Thymus (tissue), 11 donors: ENCODE measurements around the gene MRPL39. TPM values are rescaled to one million over a fixed set of nuclear protein-coding genes. Genes with fewer than 3 reads are reported as not detected.

Experiments
- DNase-seq, 9 donors: peaks; one replicate each; pipeline ENCODE4 v3.0.0-alpha.2; 2013; ENCODE audit warnings: low spot score in 9 of 9, low read depth in 6 of 9, missing footprints in 1 of 9
- H3K27ac ChIP-seq, 2 donors: one replicate each; pipeline ENCODE4 v1.5.1; 2013; ENCODE audit warnings: control low read depth in 1 of 2, low read depth in 1 of 2, low read length in 1 of 2, mild to moderate bottlenecking in 1 of 2, moderate library complexity in 1 of 2
- H3K27me3 ChIP-seq, 2 donors: one replicate each; pipeline ENCODE4 v1.5.1; 2013; ENCODE audit warnings: low read length in 1 of 2; ENCODE audit not compliant: control insufficient read depth in 2 of 2, insufficient read depth in 1 of 2
- H3K36me3 ChIP-seq, 2 donors: one replicate each; pipeline ENCODE4 v1.5.1; 2013; ENCODE audit warnings: low read length in 1 of 2, mild to moderate bottlenecking in 1 of 2, moderate library complexity in 1 of 2; ENCODE audit not compliant: control insufficient read depth in 2 of 2, insufficient read depth in 2 of 2
- H3K4me1 ChIP-seq, 2 donors: one replicate each; pipeline ENCODE4 v1.5.1; 2013; ENCODE audit warnings: low read length in 2 of 2; ENCODE audit not compliant: control insufficient read depth in 2 of 2, insufficient read depth in 2 of 2
- H3K4me3 ChIP-seq, 2 donors: one replicate each; pipeline ENCODE4 v1.5.1; 2013; ENCODE audit warnings: low read length in 2 of 2, control low read depth in 1 of 2, mild to moderate bottlenecking in 1 of 2
- H3K9me3 ChIP-seq, 2 donors: one replicate each; pipeline ENCODE4 v1.5.1; 2013; ENCODE audit warnings: low read length in 1 of 2, mild to moderate bottlenecking in 1 of 2; ENCODE audit not compliant: control insufficient read depth in 2 of 2, insufficient read depth in 1 of 2
- WGBS: extraction: QIAGEN DNeasy Blood & Tissue Kit; methylation state at CpG from one replicate; pipeline ENCODE4 v1.1.7; 2013; 5-methylcytosine and 5-hydroxymethylcytosine counted together
- polyA plus RNA-seq: library from polyadenylated mRNA; stranded (reverse); fragments of 200-250 nt; gene quantifications from one replicate; pipeline ENCODE4 v1.2.3, GENCODE V29; 2013
- total RNA-seq: library from RNA; stranded (reverse); fragments of 120-200 nt; gene quantifications from one replicate; pipeline ENCODE4 v1.2.4, GENCODE V29; 2013
- donor health status: healthy.

MRPL39 gene
- total and polyA plus RNA-seq, 2 donors, result 30.9 to 46.2 TPM

- Histone ChIP-seq H3K27ac (no peak overlapping the region), H3K36me3 (no peaks in the 10 kb centered on the region), H3K27me3 (no peaks in the 10 kb centered on the region), H3K4me3 (no peak overlapping the region), H3K4me1 (peaks cover 0 to 19% of the 10 kb centered on the region in 2 donors), H3K9me3 (no peaks in the 10 kb centered on the region)
- DNase-seq, result no peak
- 97% methylated on average over 4 of the region's 4 CpGs for WGBS
Observed at GRCh38 chr21:25560271-25560685, 47.0 kb downstream of the MRPL39 start.

- WGBS, result 41% methylated on average over 1 of the region's 1 CpG
- no peak for DNase-seq
- Histone ChIP-seq H3K36me3 (no peaks in the 10 kb centered on the region), H3K4me1 (peaks cover 0 to 19% of the 10 kb centered on the region in 2 donors), H3K9me3 (no peaks in the 10 kb centered on the region), H3K4me3 (no peak overlapping the region), H3K27ac (no peak overlapping the region), H3K27me3 (no peaks in the 10 kb centered on the region)
Observed at GRCh38 chr21:25559746-25560145, 47.5 kb downstream of the MRPL39 start.

- no peak for DNase-seq
- no peak overlapping the region for H3K4me3 ChIP-seq
- peaks cover 0 to 15% of the 10 kb centered on the region in 2 donors for H3K4me1 ChIP-seq
- H3K9me3 ChIP-seq, result no peaks in the 10 kb centered on the region
- no peak overlapping the region for H3K27ac ChIP-seq
- H3K27me3 ChIP-seq, result no peaks in the 10 kb centered on the region
- no peaks in the 10 kb centered on the region for H3K36me3 ChIP-seq
- WGBS, result 98% methylated on average over 2 of the region's 2 CpGs
Observed at GRCh38 chr21:25558123-25558522, 49.2 kb downstream of the MRPL39 start.

GRCh38 chr21:25557180-25557579, 50.1 kb downstream of the MRPL39 start:
- peaks cover 0 to 9% of the 10 kb centered on the region in 2 donors for H3K4me1 ChIP-seq
- no peak overlapping the region for H3K4me3 ChIP-seq
- no peaks in the 10 kb centered on the region for H3K9me3 ChIP-seq
- H3K36me3 ChIP-seq, result no peaks in the 10 kb centered on the region
- DNase-seq, result no peak
- WGBS, result 100% methylated on average over 1 of the region's 1 CpG
- no peaks in the 10 kb centered on the region for H3K27me3 ChIP-seq
- no peak overlapping the region for H3K27ac ChIP-seq

- DNase-seq, result no peak
- Histone ChIP-seq H3K4me1 (peaks cover 0 to 3% of the 10 kb centered on the region in 2 donors), H3K9me3 (no peaks in the 10 kb centered on the region), H3K27ac (no peak overlapping the region), H3K4me3 (no peak overlapping the region), H3K27me3 (no peaks in the 10 kb centered on the region), H3K36me3 (no peaks in the 10 kb centered on the region)
Observed at GRCh38 chr21:25556091-25556490, 51.2 kb downstream of the MRPL39 start.

- Histone ChIP-seq H3K4me3 (no peak overlapping the region), H3K4me1 (no peaks in the 10 kb centered on the region), H3K27me3 (no peaks in the 10 kb centered on the region), H3K27ac (no peak overlapping the region), H3K36me3 (no peaks in the 10 kb centered on the region), H3K9me3 (no peaks in the 10 kb centered on the region)
- no peak for DNase-seq
Observed at GRCh38 chr21:25555492-25555891, 51.8 kb downstream of the MRPL39 start.

- no peak overlapping the region for H3K4me3 ChIP-seq
- H3K27me3 ChIP-seq, result no peaks in the 10 kb centered on the region
- H3K36me3 ChIP-seq, result no peaks in the 10 kb centered on the region
- H3K27ac ChIP-seq, result no peak overlapping the region
- no peaks in the 10 kb centered on the region for H3K9me3 ChIP-seq
- no peak for DNase-seq
- H3K4me1 ChIP-seq, result no peaks in the 10 kb centered on the region
- 97% methylated on average over 5 of the region's 5 CpGs for WGBS
Observed at GRCh38 chr21:25552856-25553255, 54.4 kb downstream of the MRPL39 start.

GRCh38 chr21:25551569-25551968, 55.7 kb downstream of the MRPL39 start:
- Histone ChIP-seq H3K4me1 (no peaks in the 10 kb centered on the region), H3K4me3 (no peak overlapping the region), H3K9me3 (no peaks in the 10 kb centered on the region), H3K27ac (no peak overlapping the region), H3K36me3 (no peaks in the 10 kb centered on the region), H3K27me3 (no peaks in the 10 kb centered on the region)
- DNase-seq, result no peak
- 98% methylated on average over 1 of the region's 1 CpG for WGBS

- WGBS, result 95% methylated on average over 11 of the region's 11 CpGs
Observed at GRCh38 chr21:25550352-25551120, 56.7 kb downstream of the MRPL39 start.

More at GRCh38 chr21:25550352-25551120, 56.7 kb downstream of the MRPL39 start:
- Histone ChIP-seq H3K27me3 (no peaks in the 10 kb centered on the region), H3K9me3 (no peaks in the 10 kb centered on the region), H3K4me3 (no peak overlapping the region), H3K4me1 (no peaks in the 10 kb centered on the region), H3K27ac (no peak overlapping the region), H3K36me3 (no peaks in the 10 kb centered on the region)
- DNase-seq, result no peak
